Kidney (tissue), 14 donors: ENCODE measurements around the gene GNAO1. TPM values are rescaled to one million over a fixed set of nuclear protein-coding genes. Genes with fewer than 3 reads are reported as not detected.
"Not testable (repeated sequence)": the region's sequence is repeated elsewhere in the genome, so short reads cannot be mapped to it uniquely, and the experiment has no call there.

ENCODE experiments used
- DNase-seq, 5 donors: peaks; one replicate each; pipeline ENCODE4 v3.0.0-alpha.2; 2013 to 2020
- FAIRE-seq: peaks from 2 replicates; lab custom pipeline; 2012; peaks lifted over from hg19 to GRCh38; lab: Jason Lieb, UNC
- H3K27ac ChIP-seq, 2 donors: one replicate each; pipeline ENCODE4 v1.7.0; 2013; ENCODE audit warnings: low read depth in 2 of 2, low read length in 2 of 2, inconsistent platforms in 1 of 2
- H3K27me3 ChIP-seq: one replicate; pipeline ENCODE4 v1.7.1; 2013; ENCODE audit warnings: low read length, inconsistent platforms; ENCODE audit not compliant: control insufficient read depth, insufficient read depth
- H3K36me3 ChIP-seq, 3 donors: one replicate each; pipeline versions ENCODE4 v1.7.0 to v1.7.1; 2013; ENCODE audit warnings: low read length in 3 of 3, control low read depth in 1 of 3, inconsistent platforms in 1 of 3; ENCODE audit not compliant: insufficient read depth in 3 of 3, control insufficient read depth in 2 of 3
- H3K4me1 ChIP-seq, 3 donors: one replicate each; pipeline versions ENCODE4 v1.7.0 to v1.7.1; 2013; ENCODE audit warnings: low read length in 3 of 3, inconsistent platforms in 1 of 3, low read depth in 1 of 3; ENCODE audit not compliant: control insufficient read depth in 2 of 3, insufficient read depth in 2 of 3
- H3K4me3 ChIP-seq, 3 donors: one replicate each; pipeline versions ENCODE4 v1.7.0 to v1.8.1; 2013; ENCODE audit warnings: low read length in 3 of 3, control low read depth in 1 of 3, inconsistent platforms in 1 of 3
- H3K9ac ChIP-seq, 3 donors: one replicate each; pipeline versions ENCODE4 v1.7.0 to v1.7.1; 2013; ENCODE audit warnings: low read length in 3 of 3, control low read depth in 1 of 3, inconsistent platforms in 1 of 3
- H3K9me3 ChIP-seq, 3 donors: one replicate each; pipeline versions ENCODE4 v1.7.0 to v1.7.1; 2013; ENCODE audit warnings: low read length in 3 of 3, control low read depth in 1 of 3, inconsistent platforms in 1 of 3; ENCODE audit not compliant: control insufficient read depth in 2 of 3, insufficient read depth in 1 of 3
- CTCF ChIP-seq: IDR thresholded peaks from 3 replicates; pipeline ENCODE4 v1.5.1; 2012; ENCODE audit warnings: mild to moderate bottlenecking, moderate library complexity, borderline replicate concordance; ENCODE audit not compliant: insufficient read depth; ENCODE audit errors: extremely low read depth
- intact Hi-C: fragments of 100-400 bp; cut with DNase I; formaldehyde crosslinking; loops from one replicate; pipeline ENCODE4 v1.11.1; 2022
- polyA plus RNA-seq: library from polyadenylated mRNA; stranded (reverse); fragments of 350-450 nt; fragmentation: Illumina TruSeq; extraction: RNeasy Lipid Tissue Mini Kit (QIAGEN cat#74804); gene quantifications from one replicate; pipeline ENCODE4 v1.2.3, GENCODE V29; 2014; ENCODE audit warnings: low read depth, low replicate concordance; ENCODE audit not compliant: insufficient read depth
- total RNA-seq: library from RNA; stranded (reverse); fragmentation: NEBNext Ultra II Directional; extraction: Animal tissue kit (Norgen Biotek cat#: 25700); gene quantifications from one replicate; pipeline ENCODE4 v1.2.1, GENCODE V29; 2021
- donor health status: control.
- donor health status: control.
- donor health status: control.
- donor health status: control.
- donor health status: control.
- donor health status: DM: yes; HTN: yes; CAD: no.
- donor health status: Normal renal cell carcinoma (clear cell type).

The GNAO1 gene
- total and polyA plus RNA-seq, 2 donors from 2014 or later = 1.5 to 4.3 TPM

GRCh38 chr16:56388209-56388608 lies 196.9 kb downstream of the GNAO1 start:
- no peaks in the 10 kb centered on the region for H3K27me3 ChIP-seq
- no peak for DNase-seq
- H3K9ac ChIP-seq = no peak overlapping the region
- peaks cover 10 to 53% (median 26%) of the 10 kb centered on the region in 3 donors for H3K36me3 ChIP-seq
- no peak overlapping the region for H3K27ac ChIP-seq
- FAIRE-seq = no peak
- H3K4me1 ChIP-seq = no peaks in the 10 kb centered on the region
- no peaks in the 10 kb centered on the region for H3K9me3 ChIP-seq
- no peak overlapping the region for H3K4me3 ChIP-seq
- intact Hi-C loops = no loop called here
- no peak for TF ChIP-seq CTCF

- TF ChIP-seq CTCF = no peak
- Histone ChIP-seq H3K27ac (no peak overlapping the region), H3K27me3 (no peaks in the 10 kb centered on the region), H3K9me3 (no peaks in the 10 kb centered on the region), H3K4me3 (no peak overlapping the region), H3K4me1 (no peaks in the 10 kb centered on the region), H3K9ac (no peak overlapping the region), H3K36me3 (peaks cover 10 to 42% (median 26%) of the 10 kb centered on the region in 3 donors)
- FAIRE-seq (no peak), DNase-seq (no peak)
- intact Hi-C loops = no loop called here
Measured at GRCh38 chr16:56389554-56389953, 198.3 kb downstream of the GNAO1 start.

GRCh38 chr16:56396724-56397123 lies 205.4 kb downstream of the GNAO1 start:
- H3K9ac ChIP-seq, H3K27ac ChIP-seq, DNase-seq, H3K27me3 ChIP-seq, H3K4me3 ChIP-seq, intact Hi-C loops, H3K9me3 ChIP-seq, H3K4me1 ChIP-seq, FAIRE-seq: not testable (repeated sequence)
- H3K36me3 ChIP-seq = peaks cover 2 to 15% (median 14%) of the 10 kb centered on the region in 3 donors

- Histone ChIP-seq H3K4me3 (no peak overlapping the region), H3K27ac (no peak overlapping the region), H3K4me1 (no peaks in the 10 kb centered on the region), H3K9me3 (no peaks in the 10 kb centered on the region), H3K36me3 (peaks cover 8 to 27% (median 27%) of the 10 kb centered on the region in 3 donors), H3K27me3 (no peaks in the 10 kb centered on the region), H3K9ac (no peak overlapping the region)
- FAIRE-seq (no peak), DNase-seq (no peak)
- intact Hi-C loops = no loop called here
- TF ChIP-seq CTCF = no peak
Measured at GRCh38 chr16:56399047-56399446, 207.8 kb downstream of the GNAO1 start.
